Smooth muscle cell (in vitro differentiated cells): ENCODE measurements around the gene C6orf141. TPM values are rescaled to one million over a fixed set of nuclear protein-coding genes. Genes with fewer than 3 reads are reported as not detected.

ENCODE experiments used
- DNase-seq: peaks from one replicate; lab custom pipeline; 2025; ENCODE audit not compliant: unreplicated experiment; lab: John Stamatoyannopoulos, UW
- H2AFZ ChIP-seq: fragments of 200-600 bp; sonication (generic); 2 replicates; pipeline ENCODE4 v1.6.0; 2016; ENCODE audit warnings: antibody characterized with exemption, low read depth, mild to moderate bottlenecking
- H3F3A ChIP-seq: fragments of 200-600 bp; sonication (generic); 2 replicates; pipeline ENCODE4 v1.6.0; 2017; ENCODE audit warnings: antibody characterized with exemption, low read depth
- H3K27ac ChIP-seq: fragments of 200-600 bp; sonication (generic); 2 replicates; pipeline ENCODE4 v1.5.1; 2016; ENCODE audit warnings: low read depth, mild to moderate bottlenecking
- H3K27me3 ChIP-seq: fragments of 200-600 bp; sonication (generic); 2 replicates; pipeline ENCODE4 v1.6.1; 2016; ENCODE audit warnings: low read depth, mild to moderate bottlenecking
- H3K36me3 ChIP-seq: fragments of 200-600 bp; sonication (generic); 2 replicates; pipeline ENCODE4 v1.5.1; 2016; ENCODE audit warnings: low read depth
- H3K4me1 ChIP-seq: fragments of 200-600 bp; sonication (generic); 2 replicates; pipeline ENCODE4 v1.5.1; 2016; ENCODE audit warnings: low read depth
- H3K4me2 ChIP-seq: fragments of 200-600 bp; sonication (generic); 2 replicates; pipeline ENCODE4 v1.6.0; 2016; ENCODE audit warnings: mild to moderate bottlenecking
- H3K4me3 ChIP-seq: fragments of 200-600 bp; sonication (generic); 2 replicates; pipeline ENCODE4 v1.5.1; 2016; ENCODE audit warnings: mild to moderate bottlenecking
- H3K79me2 ChIP-seq: fragments of 200-600 bp; sonication (generic); 2 replicates; pipeline ENCODE4 v1.6.0; 2016; ENCODE audit warnings: low read depth, mild to moderate bottlenecking
- H3K9ac ChIP-seq: fragments of 200-600 bp; sonication (generic); 2 replicates; pipeline ENCODE4 v1.6.0; 2016; ENCODE audit warnings: low read depth
- H3K9me3 ChIP-seq: fragments of 200-600 bp; sonication (generic); replicated peaks from 2 replicates; pipeline ENCODE4 v1.5.1; 2016; ENCODE audit warnings: low read depth
- H4K20me1 ChIP-seq: fragments of 200-600 bp; sonication (generic); 2 replicates; pipeline ENCODE4 v1.6.0; 2016; ENCODE audit warnings: low read depth
- WGBS: methylation state at CpG from one replicate; pipeline ENCODE4 v1.1.7; 2016; ENCODE audit warnings: low lambda C conversion rate; 5-methylcytosine and 5-hydroxymethylcytosine counted together
- polyA plus RNA-seq: library from polyadenylated mRNA; unstranded; fragments of >200 nt; fragmentation: Nextera tagmentation; extraction: Ambion mirVana; gene quantifications from 2 replicates; pipeline ENCODE4 v1.2.1, GENCODE V29; 2016
- total RNA-seq: library from RNA; depleted of rRNA; stranded (reverse); fragments of >200 nt; gene quantifications from 2 replicates; pipeline ENCODE4 v1.2.3, GENCODE V29; 2014
- TF ChIP-seq, protein P1 (sequence below): fragments of 200-600 bp; sonication (generic); IDR thresholded peaks from 2 replicates; pipeline ENCODE4 v1.5.1; 2017; ENCODE audit warnings: borderline replicate concordance, mild to moderate bottlenecking, antibody characterized with exemption; ENCODE audit not compliant: insufficient read depth, poor library complexity, severe bottlenecking

C6orf141 gene
- total and polyA plus RNA-seq, 2 experiments from 2014 or later = 1.5 to 4.1 TPM

- Histone ChIP-seq H3K4me3 (no peak overlapping the region), H3K79me2 (no peaks in the 10 kb centered on the region), H2AFZ (peak overlapping the region; percentile 1), H3K36me3 (no peaks in the 10 kb centered on the region), H3K9ac (no peak overlapping the region), H3K4me2 (no peak overlapping the region), H3K27ac (no peak overlapping the region), H3K27me3 (peaks cover 12% of the 10 kb centered on the region), H3K9me3 (no peaks in the 10 kb centered on the region), H3K4me1 (peaks cover 25% of the 10 kb centered on the region), H4K20me1 (no peaks in the 10 kb centered on the region), H3F3A (peaks cover 4% of the 10 kb centered on the region)
- TF ChIP-seq, protein P1, sequence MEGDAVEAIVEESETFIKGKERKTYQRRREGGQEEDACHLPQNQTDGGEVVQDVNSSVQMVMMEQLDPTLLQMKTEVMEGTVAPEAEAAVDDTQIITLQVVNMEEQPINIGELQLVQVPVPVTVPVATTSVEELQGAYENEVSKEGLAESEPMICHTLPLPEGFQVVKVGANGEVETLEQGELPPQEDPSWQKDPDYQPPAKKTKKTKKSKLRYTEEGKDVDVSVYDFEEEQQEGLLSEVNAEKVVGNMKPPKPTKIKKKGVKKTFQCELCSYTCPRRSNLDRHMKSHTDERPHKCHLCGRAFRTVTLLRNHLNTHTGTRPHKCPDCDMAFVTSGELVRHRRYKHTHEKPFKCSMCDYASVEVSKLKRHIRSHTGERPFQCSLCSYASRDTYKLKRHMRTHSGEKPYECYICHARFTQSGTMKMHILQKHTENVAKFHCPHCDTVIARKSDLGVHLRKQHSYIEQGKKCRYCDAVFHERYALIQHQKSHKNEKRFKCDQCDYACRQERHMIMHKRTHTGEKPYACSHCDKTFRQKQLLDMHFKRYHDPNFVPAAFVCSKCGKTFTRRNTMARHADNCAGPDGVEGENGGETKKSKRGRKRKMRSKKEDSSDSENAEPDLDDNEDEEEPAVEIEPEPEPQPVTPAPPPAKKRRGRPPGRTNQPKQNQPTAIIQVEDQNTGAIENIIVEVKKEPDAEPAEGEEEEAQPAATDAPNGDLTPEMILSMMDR = no peak
- DNase-seq = no peak
- 14% methylated on average over 1 of the region's 1 CpG for WGBS
Observed at GRCh38 chr6:49546331-49546730, 4.1 kb upstream of the C6orf141 start.

- no peak for DNase-seq
- no peaks in the 10 kb centered on the region for H3K79me2 ChIP-seq
- H3K9me3 ChIP-seq = no peaks in the 10 kb centered on the region
- H3F3A ChIP-seq = no peaks in the 10 kb centered on the region
- peaks cover 20% of the 10 kb centered on the region for H3K27me3 ChIP-seq
- H3K36me3 ChIP-seq = no peaks in the 10 kb centered on the region
- H2AFZ ChIP-seq = no peak overlapping the region
- no peak overlapping the region for H3K4me2 ChIP-seq
- TF ChIP-seq, protein P1 = no peak
- 64% methylated on average over 5 of the region's 5 CpGs for WGBS
- H4K20me1 ChIP-seq = no peaks in the 10 kb centered on the region
- H3K27ac ChIP-seq = no peak overlapping the region
- no peak overlapping the region for H3K4me3 ChIP-seq
- H3K9ac ChIP-seq = no peak overlapping the region
- H3K4me1 ChIP-seq = peaks cover 37% of the 10 kb centered on the region
Observed at GRCh38 chr6:49548613-49549304, 1.7 kb upstream of the C6orf141 start.

DNA sequence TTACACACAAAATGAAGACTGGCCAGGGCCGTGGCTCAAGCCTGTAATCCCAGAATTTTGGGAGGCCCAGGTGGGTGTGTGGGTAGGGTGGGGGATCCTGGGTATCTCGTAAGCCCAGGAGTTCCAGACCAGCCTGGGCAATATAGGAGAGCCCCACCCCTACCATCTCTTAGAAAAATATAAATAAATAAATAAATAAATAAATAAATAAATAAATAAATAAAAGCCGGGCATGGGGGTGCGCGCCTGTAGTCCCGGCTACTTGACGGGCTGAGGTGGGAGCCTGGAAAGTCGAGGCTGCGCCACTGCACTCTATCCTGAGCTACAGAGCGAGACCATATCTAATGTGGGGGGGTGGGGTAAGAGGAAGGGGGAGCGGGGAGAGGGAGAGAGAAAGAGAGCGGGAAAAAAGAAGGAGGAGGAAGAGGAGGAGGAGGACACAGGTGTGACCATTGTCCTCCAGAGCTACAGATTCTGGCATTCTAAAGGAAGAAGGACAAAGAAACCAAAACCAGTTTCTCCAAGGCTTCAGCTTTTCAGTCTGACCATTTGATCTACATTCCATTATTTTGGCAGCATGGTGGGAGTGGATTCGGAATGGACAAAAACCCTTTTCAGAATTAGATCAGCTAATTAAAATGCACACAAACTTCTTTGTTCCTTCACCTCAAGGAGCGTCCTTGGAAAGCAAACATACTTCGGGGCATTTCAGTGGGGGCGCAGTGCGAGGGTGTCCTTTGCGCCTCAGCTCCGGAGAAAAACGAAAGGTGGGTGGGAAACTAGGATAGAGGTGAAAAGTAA is 577 bp upstream of the C6orf141 start:
- H3K9me3 ChIP-seq = no peaks in the 10 kb centered on the region
- H3K9ac ChIP-seq = no peak overlapping the region
- peak overlapping the region; percentile 80 for H2AFZ ChIP-seq
- H4K20me1 ChIP-seq = no peaks in the 10 kb centered on the region
- H3K4me1 ChIP-seq = peaks cover 46% of the 10 kb centered on the region
- H3F3A ChIP-seq = no peaks in the 10 kb centered on the region
- 40% methylated on average over 19 of the region's 20 CpGs for WGBS
- peaks cover 20% of the 10 kb centered on the region for H3K27me3 ChIP-seq
- peak overlapping the region; percentile 55 for H3K4me3 ChIP-seq
- TF ChIP-seq, protein P1 = no peak
- DNase-seq = no peak
- peak overlapping the region; percentile 90 for H3K4me2 ChIP-seq
- no peaks in the 10 kb centered on the region for H3K79me2 ChIP-seq
- H3K27ac ChIP-seq = no peak overlapping the region
- no peaks in the 10 kb centered on the region for H3K36me3 ChIP-seq
